ENCODE data around the gene RHCE.

DNA sequence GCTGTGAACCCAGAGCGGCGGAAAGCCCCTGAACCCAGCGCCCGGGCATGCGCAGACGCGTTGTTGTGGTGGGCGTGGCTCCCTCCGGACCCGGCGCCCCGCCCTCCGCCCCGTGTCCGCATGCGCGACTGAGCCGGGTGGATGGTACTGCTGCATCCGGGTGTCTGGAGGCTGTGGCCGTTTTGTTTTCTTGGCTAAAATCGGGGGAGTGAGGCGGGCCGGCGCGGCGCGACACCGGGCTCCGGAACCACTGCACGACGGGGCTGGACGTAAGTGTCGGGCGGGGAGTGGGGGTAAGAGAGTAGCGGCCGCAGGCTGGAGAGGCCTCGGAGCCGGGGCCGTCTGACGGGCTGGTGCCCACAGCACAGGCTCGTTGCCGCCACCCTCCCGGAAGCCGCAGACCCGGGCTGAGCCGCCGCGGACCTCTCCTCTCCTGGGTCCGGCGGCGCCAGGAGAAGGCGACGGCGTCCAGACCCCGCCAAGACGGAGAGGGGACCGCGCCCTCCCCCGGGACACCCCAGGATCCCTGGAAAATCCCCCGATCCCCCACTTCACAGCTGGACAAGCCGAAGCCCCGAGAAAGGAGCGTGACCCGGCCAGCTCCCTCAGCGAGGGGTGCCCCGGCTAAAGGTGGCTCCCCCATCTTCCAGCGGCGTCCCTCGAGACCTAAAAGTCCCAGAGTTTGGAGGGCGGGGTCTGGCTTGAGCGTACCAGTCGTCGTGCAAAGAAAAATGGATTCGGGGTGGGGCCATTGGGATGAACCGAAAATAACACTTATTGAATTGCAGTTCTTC, 82.2 kb downstream of the RHCE start, which contains the start of gene TMEM50A:
- TF ChIP-seq CTCF (IDR thresholded peaks at IDR 0.05; ENCODE audit: low read depth, low read length): no peak
- TF ChIP-seq POLR2A (IDR thresholded peaks at IDR 0.05; ENCODE audit: extremely low read depth, insufficient read length): peak; percentile 59
- TF ChIP-seq, protein P1, sequence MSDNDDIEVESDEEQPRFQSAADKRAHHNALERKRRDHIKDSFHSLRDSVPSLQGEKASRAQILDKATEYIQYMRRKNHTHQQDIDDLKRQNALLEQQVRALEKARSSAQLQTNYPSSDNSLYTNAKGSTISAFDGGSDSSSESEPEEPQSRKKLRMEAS (IDR thresholded peaks at IDR 0.05; ENCODE audit: low read depth, low read length): no peak; the same call in 1 of the 2 replicates
- TF ChIP-seq MYC (IDR thresholded peaks at IDR 0.05; ENCODE audit: low read depth, low read length): no peak; the same call in none of the 2 replicates

Measured in NB4 (cell line).